ENCODE results near the gene ANXA1. TPM values are rescaled to one million over a fixed set of nuclear protein-coding genes. Genes with fewer than 3 reads are reported as not detected.
"Not testable (repeated sequence)": the region's sequence is repeated elsewhere in the genome, so short reads cannot be mapped to it uniquely, and the experiment has no call there.

The ANXA1 gene
- total RNA-seq, 1 donor from 2014 or later = 555 TPM

GRCh38 chr9:73168298-73168934, 16.8 kb downstream of the ANXA1 start:
- DNase-seq = no peak

- DNase-seq = no peak
These were observed 18.7 kb downstream of the ANXA1 start for GRCh38 chr9:73170185-73170957.

- DNase-seq = no peak
These were observed 21.2 kb downstream of the ANXA1 start for GRCh38 chr9:73172901-73173215.

GRCh38 chr9:73173557-73174329, 22.1 kb downstream of the ANXA1 start:
- DNase-seq = no peak

- no peak for DNase-seq
These were observed 22.8 kb downstream of the ANXA1 start for GRCh38 chr9:73174330-73174980.

GRCh38 chr9:73176450-73176875, 24.8 kb downstream of the ANXA1 start:
- DNase-seq = peak; percentile 30

- no peak for DNase-seq
These were observed 26.4 kb downstream of the ANXA1 start for GRCh38 chr9:73178044-73178443.

- no peak for DNase-seq
These were observed 27.9 kb downstream of the ANXA1 start for GRCh38 chr9:73179589-73179988.

- peak; percentile 83 for DNase-seq
These were observed 28.7 kb downstream of the ANXA1 start for GRCh38 chr9:73180403-73180802.

- DNase-seq = no peak
These were observed 31.3 kb downstream of the ANXA1 start for GRCh38 chr9:73182928-73183327.

- peak; percentile 53 for DNase-seq
These were observed 31.8 kb downstream of the ANXA1 start for GRCh38 chr9:73183428-73183827.

- DNase-seq = peak; percentile 76
These were observed 32.5 kb downstream of the ANXA1 start for GRCh38 chr9:73183917-73184861.

- DNase-seq = not testable (repeated sequence)
These were observed 39.4 kb downstream of the ANXA1 start for GRCh38 chr9:73191109-73191508.

- DNase-seq = no peak
These were observed 42.6 kb downstream of the ANXA1 start for GRCh38 chr9:73194284-73194683.

- DNase-seq = no peak
These were observed 47.8 kb downstream of the ANXA1 start for GRCh38 chr9:73199448-73199847.

GRCh38 chr9:73199886-73200285, 48.2 kb downstream of the ANXA1 start:
- no peak for DNase-seq

- DNase-seq = peak; percentile 59
These were observed 49.2 kb downstream of the ANXA1 start for GRCh38 chr9:73200694-73201452.

- no peak for DNase-seq
These were observed 51.3 kb downstream of the ANXA1 start for GRCh38 chr9:73202980-73203379.

GRCh38 chr9:73204936-73205335, 53.3 kb downstream of the ANXA1 start:
- no peak for DNase-seq

GRCh38 chr9:73206851-73207250, 55.2 kb downstream of the ANXA1 start:
- DNase-seq = no peak
